ENCODE data around the gene SYT11.

SYT11 gene

DNA sequence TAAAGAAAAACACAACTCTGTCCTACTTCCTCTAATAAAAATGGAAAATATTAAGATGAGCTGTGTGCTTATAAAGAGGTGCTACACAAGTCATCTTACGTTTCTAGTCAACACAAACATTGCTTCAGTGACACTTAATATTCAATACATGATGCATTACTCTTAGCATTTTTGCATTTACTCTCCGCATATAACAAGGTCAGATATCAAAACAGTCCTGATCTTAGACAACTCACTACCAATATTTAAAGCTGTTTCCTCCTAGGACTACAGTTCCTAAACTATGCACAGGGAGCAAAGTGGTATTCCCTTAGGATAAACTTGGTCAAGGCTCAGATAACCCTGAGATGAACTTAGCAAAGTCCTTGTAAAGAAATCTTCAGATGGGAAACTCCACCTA, 39.5 kb downstream of the SYT11 start:
- H3K27me3 Mint-ChIP-seq: no peaks in the 10 kb centered on the region
- peaks cover 0 to 11% of the 10 kb centered on the region in 2 donors for H3K4me1 Mint-ChIP-seq
- H3K4me3 Mint-ChIP-seq: no peak overlapping the region
- ATAC-seq (replicated peaks) (no peak), DNase-seq (no peak)
- H3K9me3 Mint-ChIP-seq: no peaks in the 10 kb centered on the region
- H3K27ac Mint-ChIP-seq: no peak overlapping the region
- peaks cover 24 to 32% of the 10 kb centered on the region in 2 donors for H3K36me3 Mint-ChIP-seq

DNA sequence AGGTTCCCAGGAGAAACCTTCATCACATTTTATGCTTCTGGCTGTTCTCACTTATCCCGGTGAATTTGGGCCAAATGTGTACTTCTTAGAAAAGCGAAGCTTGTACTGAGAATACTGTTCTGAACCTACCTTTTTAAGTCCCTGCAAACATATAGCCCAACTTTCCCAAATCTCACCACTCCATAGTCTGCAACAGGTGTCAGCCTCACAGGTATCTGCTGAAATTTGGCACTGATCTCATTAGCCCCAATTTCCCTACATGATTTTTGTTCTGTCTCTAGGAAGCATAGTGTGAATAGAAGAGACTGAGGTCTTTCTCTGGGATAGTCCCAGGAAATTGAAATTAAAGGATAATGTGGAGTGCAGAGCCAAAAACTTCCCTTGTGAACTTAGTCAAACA, 40.3 kb downstream of the SYT11 start:
- H3K9me3 Mint-ChIP-seq: no peaks in the 10 kb centered on the region
- no peak overlapping the region for H3K4me3 Mint-ChIP-seq
- DNase-seq: no peak
- no peak overlapping the region for H3K27ac Mint-ChIP-seq
- peaks cover 29 to 32% of the 10 kb centered on the region in 2 donors for H3K36me3 Mint-ChIP-seq
- H3K4me1 Mint-ChIP-seq: peaks cover 0 to 11% of the 10 kb centered on the region in 2 donors
- H3K27me3 Mint-ChIP-seq: no peaks in the 10 kb centered on the region
- ATAC-seq (replicated peaks): no peak

DNA sequence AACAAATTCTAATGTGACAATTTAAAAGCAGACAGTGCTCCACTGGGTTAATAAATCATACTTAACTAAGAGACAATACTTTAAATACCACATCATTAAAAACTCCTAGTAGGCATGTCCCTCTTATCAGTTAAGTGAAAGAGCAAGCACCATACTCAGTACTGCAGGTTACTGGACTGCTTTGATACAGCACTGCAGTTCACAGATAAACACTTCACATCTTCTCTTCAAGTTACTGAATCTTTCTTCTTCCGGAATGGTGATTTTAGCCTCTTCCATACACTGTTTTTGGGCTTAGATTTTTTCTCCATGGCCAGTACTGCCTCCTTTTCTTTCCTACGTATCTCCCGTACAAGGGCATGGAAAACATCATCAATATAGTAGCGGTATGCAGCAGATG, 40.8 kb downstream of the SYT11 start:
- no peak for DNase-seq
- Mint-ChIP-seq H3K9me3 (no peaks in the 10 kb centered on the region), H3K36me3 (peaks cover 30 to 32% of the 10 kb centered on the region in 2 donors), H3K27me3 (no peaks in the 10 kb centered on the region), H3K4me1 (peaks cover 0 to 11% of the 10 kb centered on the region in 2 donors), H3K27ac (no peak overlapping the region), H3K4me3 (no peak overlapping the region)
- no peak for ATAC-seq (replicated peaks)

DNA sequence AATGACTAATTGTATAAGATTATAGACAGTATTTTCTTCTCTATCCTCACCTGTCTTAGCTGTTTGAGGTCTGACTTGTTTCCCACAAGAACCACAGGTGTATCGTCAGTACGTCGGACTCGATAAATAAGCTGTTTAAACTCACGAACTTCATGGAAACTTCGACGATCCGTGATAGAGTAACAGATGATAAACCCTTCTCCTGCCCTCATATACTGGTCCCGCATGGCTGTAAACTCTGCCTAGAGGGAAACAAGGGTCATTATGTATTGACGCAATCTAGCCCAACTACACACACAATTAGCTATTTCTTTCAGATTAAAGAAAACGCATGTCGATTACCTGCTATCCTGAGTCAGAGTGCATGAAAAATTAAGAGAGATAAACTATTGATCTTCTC, 44.9 kb downstream of the SYT11 start:
- no peaks in the 10 kb centered on the region for H3K27me3 Mint-ChIP-seq
- H3K4me3 Mint-ChIP-seq: no peak overlapping the region
- DNase-seq (no peak), ATAC-seq (replicated peaks) (no peak)
- H3K9me3 Mint-ChIP-seq: no peaks in the 10 kb centered on the region
- peaks cover 26 to 27% of the 10 kb centered on the region in 2 donors for H3K36me3 Mint-ChIP-seq
- no peak overlapping the region for H3K27ac Mint-ChIP-seq
- H3K4me1 Mint-ChIP-seq: peaks cover 0 to 5% of the 10 kb centered on the region in 2 donors

DNA sequence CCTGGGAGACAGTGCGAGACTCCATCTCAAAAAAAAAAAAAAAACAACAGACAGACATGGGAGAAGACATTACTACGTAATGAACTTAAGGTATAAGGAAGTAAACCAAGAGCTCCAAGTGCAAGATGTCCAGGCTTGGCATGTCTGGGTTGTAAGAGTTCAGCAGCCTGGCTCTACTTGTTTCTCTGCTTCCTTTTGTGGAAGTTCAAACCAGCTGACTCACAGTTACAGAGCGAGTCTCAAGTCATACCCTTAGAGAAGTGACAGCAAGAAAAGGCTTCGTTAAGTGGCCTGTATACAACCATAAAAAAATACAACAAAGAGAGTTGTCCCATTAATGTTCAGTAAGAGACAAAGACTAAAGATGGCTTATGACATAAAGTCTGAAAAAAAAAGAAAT, 50.5 kb downstream of the SYT11 start:
- H3K27ac Mint-ChIP-seq: peak overlapping the region; percentile 47
- no peaks in the 10 kb centered on the region for H3K27me3 Mint-ChIP-seq
- ATAC-seq (replicated peaks): peak; percentile 20 to 23
- H3K36me3 Mint-ChIP-seq: peaks cover 25 to 38% of the 10 kb centered on the region in 2 donors
- no peak for DNase-seq
- peak overlapping the region; percentile 79 to 99 for H3K4me3 Mint-ChIP-seq
- H3K4me1 Mint-ChIP-seq: peaks cover 10 to 27% of the 10 kb centered on the region in 2 donors
- H3K9me3 Mint-ChIP-seq: no peaks in the 10 kb centered on the region

DNA sequence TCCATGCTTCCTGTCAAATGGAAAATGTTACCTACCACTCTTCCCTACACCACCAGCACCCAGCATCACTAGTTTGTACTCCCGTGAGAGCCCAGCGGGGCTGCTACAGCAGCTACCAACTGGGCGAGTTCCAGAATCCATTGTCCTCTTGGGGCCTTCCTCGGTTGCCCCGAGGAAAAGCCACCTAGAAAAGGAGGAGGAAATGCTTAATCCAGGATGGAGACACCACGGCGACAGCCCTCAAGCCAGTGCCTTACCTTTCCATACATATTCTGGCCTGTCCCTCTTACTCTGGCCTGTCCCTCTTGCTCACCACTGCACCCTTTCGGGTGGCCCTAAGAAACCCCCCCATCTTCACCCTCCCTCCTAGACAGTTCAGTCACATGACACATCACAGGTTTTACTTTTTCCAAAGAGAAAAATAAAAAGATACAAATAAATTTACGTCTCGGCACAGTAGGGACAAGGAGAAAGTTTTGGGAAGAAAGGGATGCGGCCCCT, 51.3 kb downstream of the SYT11 start:
- Mint-ChIP-seq H3K27ac (peak overlapping the region; percentile 99), H3K27me3 (no peaks in the 10 kb centered on the region), H3K9me3 (no peaks in the 10 kb centered on the region), H3K4me3 (peak overlapping the region; percentile 98 to 99), H3K4me1 (peaks cover 10 to 27% of the 10 kb centered on the region in 2 donors), H3K36me3 (peaks cover 27 to 38% of the 10 kb centered on the region in 2 donors)
- ATAC-seq (replicated peaks) (peak; percentile 60 to 62), DNase-seq (peak; percentile 5)

DNA sequence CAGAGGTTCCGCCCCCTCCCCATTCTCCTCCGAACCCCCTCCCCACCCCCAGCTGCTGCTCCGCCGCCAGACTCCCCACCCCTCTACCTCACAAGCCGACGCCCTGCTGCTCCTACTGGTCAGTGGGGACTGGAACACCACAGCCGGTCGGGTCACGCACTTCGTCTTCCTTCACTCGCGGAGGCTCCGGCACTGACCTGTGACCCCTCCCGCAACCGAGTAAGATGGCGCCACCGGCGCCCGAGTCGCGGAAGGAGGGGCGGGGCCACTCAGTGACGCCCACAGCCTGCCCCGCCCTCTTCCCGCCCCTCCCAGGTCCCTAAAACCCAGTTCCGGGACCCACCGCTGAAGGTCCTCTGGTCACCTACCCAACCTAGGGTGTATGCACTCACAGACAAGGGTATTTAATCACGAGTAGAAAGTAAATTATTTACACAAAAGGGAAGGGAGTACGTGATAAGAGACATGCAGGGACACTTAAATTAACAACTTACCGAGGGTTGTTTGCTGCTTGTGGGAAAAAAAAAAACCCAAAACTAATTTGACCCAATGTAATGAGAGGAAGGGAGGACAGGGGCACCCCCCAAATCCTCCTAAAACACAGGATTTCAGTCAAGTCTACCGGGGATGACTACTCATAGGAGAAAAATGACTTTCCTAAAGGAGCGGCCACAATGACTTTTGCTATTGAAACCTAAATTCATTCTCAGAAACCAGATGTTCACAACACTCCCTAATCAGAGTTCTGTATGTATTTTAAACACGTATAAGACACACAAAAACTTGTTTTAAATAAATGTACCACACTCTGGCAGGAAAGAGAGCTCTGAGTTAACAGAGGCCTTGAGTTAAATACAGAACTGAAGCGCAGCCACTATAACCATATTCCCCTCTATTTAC, 52.0 kb downstream of the SYT11 start, which contains the start of gene RIT1:
Gene RIT1 (minus strand): TSS at position 194 of the 900 bp plus-strand sequence. CDS start 588 bp downstream, outside the sequence.
- DNase-seq: peak; percentile 77
- Mint-ChIP-seq H3K9me3 (no peaks in the 10 kb centered on the region), H3K27me3 (no peaks in the 10 kb centered on the region), H3K4me3 (peak within 1 kb of the TSS; percentile 98 to 99), H3K36me3 (peaks cover 27 to 39% of the 10 kb centered on the region in 2 donors), H3K4me1 (peaks cover 10 to 27% of the 10 kb centered on the region in 2 donors), H3K27ac (peak within 1 kb of the TSS; percentile 99)
- ATAC-seq (replicated peaks): peak; percentile 87 to 95

DNA sequence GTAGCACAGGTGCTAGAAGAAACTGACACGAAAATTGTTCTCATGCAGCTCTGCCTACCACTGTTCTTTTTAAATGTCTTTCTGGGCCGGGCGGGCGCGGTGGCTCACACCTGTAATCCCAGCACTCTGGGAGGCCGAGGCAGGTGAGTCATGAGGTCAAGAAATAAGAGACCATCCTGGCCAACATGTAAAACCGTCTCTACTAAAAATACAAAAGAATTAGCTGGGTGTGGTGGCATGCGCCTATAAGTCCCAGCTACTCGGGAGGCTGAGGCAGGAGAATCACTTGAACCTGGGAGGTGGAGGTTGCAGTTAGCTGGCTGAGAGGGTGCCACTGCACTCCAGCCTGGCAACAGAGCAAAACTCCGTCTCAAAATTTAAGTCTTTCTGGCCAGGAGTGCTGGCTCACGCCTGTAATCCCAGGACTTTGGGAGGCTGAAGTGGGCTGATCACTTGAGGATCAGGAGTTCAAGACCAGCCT, 52.7 kb downstream of the SYT11 start:
- Mint-ChIP-seq H3K27ac (no peak overlapping the region), H3K4me3 (peak overlapping the region in 1 of 2 donors; percentile 13), H3K27me3 (no peaks in the 10 kb centered on the region), H3K36me3 (peaks cover 30 to 46% of the 10 kb centered on the region in 2 donors), H3K9me3 (no peaks in the 10 kb centered on the region), H3K4me1 (peaks cover 10 to 31% of the 10 kb centered on the region in 2 donors)
- ATAC-seq (replicated peaks) (no peak), DNase-seq (no peak)

DNA sequence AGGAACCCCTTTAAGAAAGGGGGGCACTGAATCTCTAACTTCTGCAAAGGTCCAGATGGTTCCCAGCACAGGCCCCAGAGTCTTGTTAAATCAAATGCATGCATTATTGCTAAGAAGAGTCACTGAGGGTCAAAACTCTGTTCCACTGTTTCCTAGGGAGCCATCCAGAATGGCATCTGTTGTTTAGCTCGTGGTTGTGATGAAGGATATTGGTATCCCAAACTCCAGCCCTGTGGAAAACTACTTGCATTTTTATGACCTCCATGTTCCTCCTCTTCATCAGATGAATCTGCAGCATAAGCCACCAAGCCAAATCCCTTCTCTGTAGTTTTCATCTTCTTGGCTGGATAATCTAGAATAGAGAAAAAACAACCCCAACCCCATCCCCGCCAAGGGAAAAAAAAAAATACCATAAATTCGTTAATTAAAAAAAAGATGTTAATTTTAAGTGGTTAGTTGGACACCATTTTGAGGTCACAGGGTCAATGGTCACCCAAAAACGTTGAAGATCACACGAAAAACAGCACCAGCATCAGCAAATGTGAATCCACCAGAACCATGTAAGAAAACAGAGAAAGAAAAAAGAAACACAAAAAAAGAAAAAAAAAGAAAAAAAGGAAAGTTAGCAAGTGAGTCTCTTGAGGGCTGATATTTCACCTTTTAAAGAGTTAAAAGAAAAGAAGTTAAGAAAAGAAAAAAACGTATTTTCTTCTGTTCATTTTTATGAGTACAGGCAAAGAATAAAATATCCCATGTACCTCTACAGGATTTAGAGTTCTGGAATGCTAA, 54.8 kb downstream of the SYT11 start:
- no peaks in the 10 kb centered on the region for H3K27me3 Mint-ChIP-seq
- no peak overlapping the region for H3K27ac Mint-ChIP-seq
- H3K9me3 Mint-ChIP-seq: no peaks in the 10 kb centered on the region
- peaks cover 37 to 43% of the 10 kb centered on the region in 2 donors for H3K36me3 Mint-ChIP-seq
- no peak for DNase-seq
- peaks cover 10 to 33% of the 10 kb centered on the region in 2 donors for H3K4me1 Mint-ChIP-seq
- no peak for ATAC-seq (replicated peaks)
- no peak overlapping the region for H3K4me3 Mint-ChIP-seq

DNA sequence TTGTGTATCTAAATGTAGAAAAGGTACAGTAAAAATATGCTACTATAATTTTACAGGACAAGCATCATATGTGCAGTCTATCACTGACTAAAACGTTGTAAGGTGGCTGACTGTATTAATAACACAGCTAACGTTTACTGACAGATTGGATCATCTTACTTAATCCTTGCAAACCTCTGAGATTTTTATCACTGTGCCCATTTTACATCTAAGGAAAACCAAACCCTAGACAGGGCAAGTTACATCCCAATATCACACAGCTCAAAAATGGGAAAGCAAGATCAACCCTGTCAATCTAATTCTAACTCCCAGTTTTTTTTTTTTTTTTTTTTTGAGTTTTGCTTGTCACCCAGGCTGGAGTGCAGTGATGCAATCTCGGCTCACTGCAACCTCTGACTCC, 59.3 kb downstream of the SYT11 start:
- DNase-seq (no peak), ATAC-seq (replicated peaks) (no peak)
- Mint-ChIP-seq H3K9me3 (no peaks in the 10 kb centered on the region), H3K27ac (no peak overlapping the region), H3K36me3 (peaks cover 36 to 38% of the 10 kb centered on the region in 2 donors), H3K4me1 (peaks cover 2 to 11% of the 10 kb centered on the region in 2 donors), H3K27me3 (no peaks in the 10 kb centered on the region), H3K4me3 (no peak overlapping the region)

DNA sequence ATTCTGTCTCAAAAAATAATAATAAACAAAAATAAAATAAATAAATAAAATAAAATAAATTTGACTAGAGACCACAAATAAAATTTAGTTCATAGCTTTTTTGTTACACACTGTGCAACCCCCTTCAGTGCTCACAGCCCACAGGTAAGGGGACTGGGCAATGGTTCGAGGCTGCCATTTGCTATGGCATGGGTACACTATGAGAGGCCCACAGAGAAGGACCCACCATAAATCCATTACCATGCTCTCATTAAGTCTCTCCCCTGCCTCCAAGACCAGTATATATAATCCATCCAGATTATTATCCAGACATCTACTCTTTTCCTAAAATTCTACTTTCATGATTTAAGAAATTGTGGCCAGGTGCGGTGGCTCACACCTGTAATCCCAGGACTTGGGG, 60.4 kb downstream of the SYT11 start:
- no peak for ATAC-seq (replicated peaks)
- Mint-ChIP-seq H3K4me1 (peaks cover 2 to 11% of the 10 kb centered on the region in 2 donors), H3K27me3 (no peaks in the 10 kb centered on the region), H3K4me3 (no peak overlapping the region), H3K27ac (no peak overlapping the region), H3K36me3 (peaks cover 31 to 36% of the 10 kb centered on the region in 2 donors), H3K9me3 (no peaks in the 10 kb centered on the region)
- no peak for DNase-seq

DNA sequence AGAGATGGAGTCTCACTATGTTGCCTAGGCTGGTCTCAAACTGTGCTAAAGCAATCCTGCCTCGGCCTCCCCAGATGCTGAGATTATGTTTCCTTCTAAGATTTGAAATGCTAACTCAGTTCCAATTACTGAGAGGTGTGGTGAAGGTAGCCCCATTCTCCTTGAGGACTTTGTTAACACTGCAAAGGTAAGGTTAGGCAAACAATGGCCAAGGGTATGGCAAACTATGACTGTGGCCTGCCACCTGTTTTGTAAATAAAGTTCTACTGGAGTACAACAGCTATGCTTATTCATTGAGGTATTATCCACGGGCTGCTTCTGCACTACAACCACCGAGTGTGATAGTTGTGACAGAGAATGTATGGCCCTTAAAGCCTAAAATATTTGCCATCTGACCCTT, 61.4 kb downstream of the SYT11 start:
- Mint-ChIP-seq H3K27ac (no peak overlapping the region), H3K36me3 (peaks cover 36 to 37% of the 10 kb centered on the region in 2 donors), H3K27me3 (no peaks in the 10 kb centered on the region), H3K4me1 (peaks cover 4 to 11% of the 10 kb centered on the region in 2 donors), H3K4me3 (no peak overlapping the region), H3K9me3 (no peaks in the 10 kb centered on the region)
- ATAC-seq (replicated peaks): no peak
- DNase-seq: no peak

DNA sequence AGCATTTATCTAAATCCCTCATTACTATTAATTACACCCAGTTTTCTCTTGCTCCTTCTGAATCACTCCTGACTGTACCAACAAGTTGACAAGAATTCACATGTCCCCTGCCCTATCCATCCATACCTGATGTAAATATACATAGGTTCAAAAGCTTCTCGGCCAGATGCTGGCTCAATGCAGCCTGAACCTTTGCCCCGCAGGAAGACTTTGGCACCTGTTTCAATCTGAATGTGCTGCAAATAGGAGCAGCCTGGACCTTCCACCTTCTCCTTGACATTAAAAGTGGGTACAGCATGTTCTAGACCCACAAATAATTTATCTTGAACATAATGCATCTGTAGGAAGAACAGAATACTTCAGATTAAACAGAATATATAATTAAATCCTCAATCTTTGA, 66.1 kb downstream of the SYT11 start:
- H3K4me3 Mint-ChIP-seq: no peak overlapping the region
- peaks cover 34 to 48% of the 10 kb centered on the region in 2 donors for H3K36me3 Mint-ChIP-seq
- H3K27ac Mint-ChIP-seq: no peak overlapping the region

DNA sequence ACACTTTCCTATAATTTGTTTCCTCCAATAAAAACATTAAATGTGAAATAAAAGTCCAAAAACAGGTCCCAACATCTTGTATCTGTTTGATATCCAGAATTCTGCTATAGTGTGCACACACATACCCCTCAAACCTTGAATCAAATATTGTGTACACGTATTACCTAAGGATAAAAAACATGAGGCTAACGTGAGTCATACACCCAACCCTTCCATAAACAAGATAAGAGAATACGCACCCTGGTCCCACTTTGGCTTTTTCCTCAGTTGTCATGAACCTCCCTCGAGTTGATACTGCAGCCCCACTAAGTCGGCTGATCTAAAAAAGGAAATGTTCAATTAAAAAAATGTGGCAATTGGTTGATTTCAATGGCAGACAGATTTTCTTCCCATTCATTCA, 69.7 kb downstream of the SYT11 start:
- DNase-seq (no peak), ATAC-seq (replicated peaks) (no peak)
- H3K27ac Mint-ChIP-seq: no peak overlapping the region
- H3K27me3 Mint-ChIP-seq: no peaks in the 10 kb centered on the region
- peaks cover 6 to 35% of the 10 kb centered on the region in 2 donors for H3K4me1 Mint-ChIP-seq
- no peak overlapping the region for H3K4me3 Mint-ChIP-seq
- peaks cover 29 to 40% of the 10 kb centered on the region in 2 donors for H3K36me3 Mint-ChIP-seq
- no peaks in the 10 kb centered on the region for H3K9me3 Mint-ChIP-seq

More for the DNA sequence above, 66.1 kb downstream of the SYT11 start:
- H3K9me3 Mint-ChIP-seq: no peaks in the 10 kb centered on the region
- no peaks in the 10 kb centered on the region for H3K27me3 Mint-ChIP-seq
- ATAC-seq (replicated peaks) (no peak), DNase-seq (no peak)
- peaks cover 7 to 19% of the 10 kb centered on the region in 2 donors for H3K4me1 Mint-ChIP-seq
